Middle frontal gyrus (tissue), 1 donor: ENCODE data around the gene PCCA.
"Not testable (repeated sequence)": the region's sequence is repeated elsewhere in the genome, so short reads cannot be mapped to it uniquely, and the experiment has no call there.

ENCODE experiments used
- DNase-seq: peaks from one replicate; pipeline ENCODE4 v3.0.0-alpha.2; 2015; ENCODE audit warnings: low spot score; ENCODE audit errors: extremely low spot score

The PCCA gene

DNA sequence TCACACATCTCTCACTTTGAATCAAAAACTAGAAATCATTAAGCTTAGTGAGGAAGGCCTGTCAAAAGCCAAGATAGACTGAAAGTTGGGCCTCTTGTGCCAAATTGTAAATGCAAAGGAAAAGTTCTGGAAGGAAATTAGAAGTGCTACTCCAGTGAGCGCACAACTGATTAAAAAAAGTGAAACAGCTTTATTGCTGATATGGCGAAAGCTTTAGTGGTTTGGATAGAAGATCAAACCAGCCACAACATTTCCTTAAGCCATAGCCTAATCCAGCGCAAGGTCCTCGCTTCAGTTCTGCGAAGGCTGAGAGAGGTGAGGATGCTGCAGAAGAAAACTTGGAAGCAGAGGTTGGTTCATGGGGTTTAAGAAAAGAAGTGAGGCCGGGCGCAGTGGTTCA lies 7.6 kb downstream of the PCCA start:
- DNase-seq: no peak

DNA sequence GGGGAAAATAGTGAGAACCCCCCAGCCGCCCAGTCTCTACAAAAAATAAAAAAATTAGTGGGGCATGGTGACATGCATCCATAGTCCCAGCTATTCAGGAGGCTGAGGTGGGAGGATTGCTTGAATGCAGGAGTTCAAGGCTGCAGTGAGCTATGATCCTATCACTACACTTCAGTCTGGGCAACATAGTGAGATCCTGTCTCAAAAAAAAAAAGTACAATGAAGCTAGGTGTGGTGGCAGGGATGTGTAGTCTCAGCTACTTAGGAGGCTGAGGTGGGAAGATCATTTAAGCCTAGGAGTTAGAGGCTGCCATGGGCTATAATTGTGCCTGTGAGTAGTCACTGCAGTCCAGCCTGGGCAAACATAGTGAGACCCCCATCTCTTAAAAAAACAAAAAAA lies 8.9 kb downstream of the PCCA start:
- DNase-seq: no peak

GRCh38 chr13:100098445-100099116 lies 9.7 kb downstream of the PCCA start:
- DNase-seq: no peak

- DNase-seq: not testable (repeated sequence)
Observed at GRCh38 chr13:100099117-100099445, 10.2 kb downstream of the PCCA start.

GRCh38 chr13:100100115-100100879 lies 11.4 kb downstream of the PCCA start:
- peak; percentile 13 for DNase-seq

GRCh38 chr13:100102042-100102441 lies 13.1 kb downstream of the PCCA start:
- DNase-seq: no peak

DNA sequence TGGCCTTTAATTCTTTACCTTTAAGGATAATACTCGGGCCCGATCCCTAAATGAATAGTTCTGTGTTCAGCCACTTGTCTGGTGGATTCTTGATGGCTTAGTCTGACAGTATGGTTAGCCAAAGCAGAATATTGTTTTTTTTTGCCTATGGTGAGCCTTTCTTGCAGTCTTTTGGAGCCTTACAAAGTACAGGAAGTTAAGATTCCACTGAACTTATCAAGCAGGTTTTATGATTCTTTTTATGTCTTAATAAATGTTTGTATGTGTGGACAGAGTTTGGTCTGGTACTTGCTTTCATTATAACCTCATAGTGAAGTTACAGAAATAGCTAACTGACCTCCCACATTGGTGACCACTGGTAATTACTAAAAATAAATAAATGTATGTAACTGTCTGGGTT lies 17.1 kb downstream of the PCCA start:
- DNase-seq: no peak

DNA sequence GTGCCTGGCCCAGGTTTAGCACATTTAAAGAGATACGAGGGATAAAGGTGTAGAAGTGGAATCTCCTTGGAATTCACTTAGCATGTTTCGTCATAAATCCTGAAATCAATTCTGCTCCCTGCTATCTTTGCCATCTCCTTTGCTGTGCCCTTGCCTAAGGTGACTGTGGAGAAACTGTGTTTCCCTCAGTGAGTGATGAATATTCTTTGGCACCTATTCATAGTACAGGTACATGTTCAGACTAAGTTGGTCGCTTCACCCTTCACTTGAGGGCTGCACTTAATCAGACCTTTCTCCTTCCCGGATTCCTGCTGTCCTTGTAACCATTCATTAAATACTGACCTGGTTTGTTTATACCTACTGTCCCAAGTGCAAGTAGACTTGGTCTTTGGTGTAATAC lies 17.8 kb downstream of the PCCA start:
- DNase-seq: no peak

GRCh38 chr13:100108913-100109507 lies 20.1 kb downstream of the PCCA start:
- DNase-seq: no peak

GRCh38 chr13:100110269-100110668 lies 21.4 kb downstream of the PCCA start:
- no peak for DNase-seq

- DNase-seq: no peak
Observed at GRCh38 chr13:100112186-100112838, 23.4 kb downstream of the PCCA start.

DNA sequence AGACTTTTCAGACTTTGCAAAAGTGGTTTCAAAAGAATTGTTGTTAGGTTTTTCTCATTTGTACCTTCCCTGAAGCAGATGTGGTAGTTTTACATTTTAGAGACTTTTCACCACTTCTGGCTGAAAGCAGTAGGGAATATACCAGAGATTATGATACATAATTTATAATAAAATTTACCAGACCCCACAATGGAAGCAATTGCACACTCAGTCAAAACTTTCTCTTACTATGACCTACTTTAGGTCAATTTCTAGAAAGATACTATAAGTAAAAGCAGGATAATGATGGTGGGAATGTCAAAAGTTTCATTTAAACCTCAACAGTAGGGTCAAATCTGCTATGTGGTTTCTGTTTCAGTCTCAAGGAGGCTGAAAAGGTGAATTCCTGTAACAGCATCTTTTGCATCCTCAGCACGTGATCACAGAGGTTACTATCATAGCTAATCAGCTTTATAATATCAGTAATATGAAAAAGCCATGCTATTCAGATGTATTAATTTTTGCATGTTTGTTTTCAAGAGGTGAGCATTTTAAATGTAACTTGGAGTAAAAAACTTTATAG lies 26.9 kb downstream of the PCCA start:
- DNase-seq: no peak

GRCh38 chr13:100124265-100124664 lies 35.4 kb downstream of the PCCA start:
- DNase-seq: no peak

DNA sequence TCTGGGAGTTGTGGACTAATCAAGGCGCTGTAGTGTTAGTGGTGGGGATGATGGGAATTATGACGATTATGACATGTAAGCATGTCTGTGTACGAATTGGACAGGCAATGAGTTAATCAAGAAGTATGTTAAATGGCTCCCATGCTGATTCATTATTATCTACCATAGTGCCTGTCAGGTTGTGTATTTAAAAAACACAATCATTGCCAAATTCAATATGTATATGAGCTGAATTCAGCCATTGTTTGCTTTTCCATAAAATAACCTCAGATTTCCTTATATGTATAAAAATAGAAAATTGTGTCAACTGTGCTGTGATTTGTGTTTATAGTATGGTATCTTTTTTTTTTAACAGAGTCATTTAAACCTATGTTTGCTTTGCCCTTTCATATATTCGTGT lies 37.1 kb downstream of the PCCA start:
- DNase-seq: no peak

- DNase-seq: no peak
Observed at GRCh38 chr13:100128373-100128772, 39.5 kb downstream of the PCCA start.

DNA sequence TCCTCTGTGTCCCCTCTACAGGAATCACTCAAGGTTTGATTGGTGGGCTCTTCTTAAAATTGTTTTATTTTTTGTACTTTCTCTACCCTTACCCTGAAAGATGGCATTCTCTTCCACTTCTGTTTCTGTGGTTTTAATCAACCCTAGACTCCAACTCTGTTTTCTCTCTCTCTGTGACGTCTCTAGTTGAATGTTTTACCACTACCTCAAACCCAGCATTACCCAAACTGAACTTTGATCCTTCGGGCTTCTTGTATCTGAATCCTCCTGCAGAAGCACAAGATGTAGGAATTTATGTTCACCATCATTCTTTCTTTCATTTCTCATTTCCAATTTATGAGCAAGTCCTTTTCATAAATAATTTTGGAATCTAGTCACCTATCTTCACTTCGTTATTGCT lies 39.9 kb downstream of the PCCA start:
- no peak for DNase-seq

DNA sequence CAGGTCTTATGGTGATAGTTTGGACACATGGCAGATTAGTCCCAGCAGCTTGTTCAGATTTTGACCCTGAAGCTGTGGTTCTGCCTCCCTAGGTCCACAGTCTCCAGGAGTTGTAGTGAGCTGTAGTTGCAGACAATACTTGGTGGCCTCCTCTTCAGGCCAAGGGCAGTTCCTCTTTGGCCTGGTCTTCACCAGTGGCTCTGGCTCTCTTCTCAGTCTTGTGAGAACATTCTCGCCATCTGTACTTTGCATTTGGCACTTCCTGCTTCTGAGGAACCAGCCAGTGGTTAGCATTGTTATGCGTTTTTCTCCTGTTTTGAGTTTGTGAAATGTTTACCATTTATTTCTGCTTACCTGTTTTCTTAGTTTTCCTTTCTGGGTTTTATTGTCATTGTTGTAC lies 40.7 kb downstream of the PCCA start:
- DNase-seq: no peak

- no peak for DNase-seq
Observed at GRCh38 chr13:100130092-100130491, 41.2 kb downstream of the PCCA start.

- no peak for DNase-seq
Observed at GRCh38 chr13:100130930-100131511, 42.1 kb downstream of the PCCA start.

- DNase-seq: no peak
Observed at GRCh38 chr13:100131863-100132574, 43.1 kb downstream of the PCCA start.
